ENCODE data around the gene YY1. TPM values are rescaled to one million over a fixed set of nuclear protein-coding genes. Genes with fewer than 3 reads are reported as not detected.
A peak's percentile ranks its signal among the peaks of the same experiment; 100 is the strongest.

Gene YY1
- total and polyA plus RNA-seq, 2 donors (not counting 1 experiment from before 2014, with no cell fraction given), result 40.8 to 41.9 TPM

DNA sequence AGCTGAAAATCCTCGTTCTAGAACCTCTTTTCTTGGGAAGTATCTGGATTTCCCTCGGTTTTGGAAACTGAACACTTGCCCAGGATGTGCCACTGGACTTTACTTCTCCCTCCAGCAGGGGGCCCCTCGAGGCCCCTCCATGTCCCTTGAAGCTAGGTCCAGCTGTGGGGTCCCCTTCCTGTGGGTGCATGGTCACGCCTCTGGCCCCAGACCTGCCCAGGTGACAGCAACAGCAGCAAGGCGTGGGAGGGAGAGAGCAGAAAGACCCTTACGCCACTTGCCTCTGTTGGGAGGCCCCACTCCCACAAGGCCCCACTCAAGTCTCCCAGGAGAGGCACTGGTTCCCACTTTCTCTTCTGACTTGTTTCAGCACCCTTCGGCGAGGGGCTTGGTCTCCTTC, 64.2 kb downstream of the YY1 start:
- no peaks in the 10 kb centered on the region for H3K27me3 ChIP-seq (ENCODE audit: control insufficient read depth, insufficient read depth, low read length)
- H4K20me1 ChIP-seq (ENCODE audit: control insufficient read depth, extremely low read depth, insufficient read depth, low read length), result no peaks in the 10 kb centered on the region
- peaks cover 4% of the 10 kb centered on the region for H3K4me1 ChIP-seq (ENCODE audit: control insufficient read depth, extremely low read depth, insufficient read depth, low read length)
- H3K4me3 ChIP-seq (replicated peaks in 1 of 4; ENCODE audit: control extremely low read depth in 1 of 4, insufficient read depth in 1 of 4, low read depth in 3 of 4, low read length in 4 of 4), result no peak overlapping the region
- H3K9me3 ChIP-seq (ENCODE audit: control insufficient read depth, insufficient read depth, low read depth, low read length), result no peaks in the 10 kb centered on the region
- H3K4me2 ChIP-seq (ENCODE audit: extremely low read depth, insufficient read depth, low read length), result no peak overlapping the region
- H3K9ac ChIP-seq (ENCODE audit: insufficient read depth, low read length), result no peak overlapping the region
- peaks cover 7% of the 10 kb centered on the region for H3K79me2 ChIP-seq (ENCODE audit: control insufficient read depth, insufficient read depth, low read length)
- no peaks in the 10 kb centered on the region for H3K36me3 ChIP-seq (ENCODE audit: control insufficient read depth, insufficient read depth, low read length)
- DNase-seq (ENCODE audit: low read depth in 2 of 2), result no peak
- H2AFZ ChIP-seq (ENCODE audit: low read length), result no peak overlapping the region
- no peak overlapping the region for H3K27ac ChIP-seq (ENCODE audit: insufficient read depth, low read length)
- TF ChIP-seq EZH2 (IDR thresholded peaks at IDR 0.05; ENCODE audit: low read length, missing control alignments), result no peak
- TF ChIP-seq, protein P1, sequence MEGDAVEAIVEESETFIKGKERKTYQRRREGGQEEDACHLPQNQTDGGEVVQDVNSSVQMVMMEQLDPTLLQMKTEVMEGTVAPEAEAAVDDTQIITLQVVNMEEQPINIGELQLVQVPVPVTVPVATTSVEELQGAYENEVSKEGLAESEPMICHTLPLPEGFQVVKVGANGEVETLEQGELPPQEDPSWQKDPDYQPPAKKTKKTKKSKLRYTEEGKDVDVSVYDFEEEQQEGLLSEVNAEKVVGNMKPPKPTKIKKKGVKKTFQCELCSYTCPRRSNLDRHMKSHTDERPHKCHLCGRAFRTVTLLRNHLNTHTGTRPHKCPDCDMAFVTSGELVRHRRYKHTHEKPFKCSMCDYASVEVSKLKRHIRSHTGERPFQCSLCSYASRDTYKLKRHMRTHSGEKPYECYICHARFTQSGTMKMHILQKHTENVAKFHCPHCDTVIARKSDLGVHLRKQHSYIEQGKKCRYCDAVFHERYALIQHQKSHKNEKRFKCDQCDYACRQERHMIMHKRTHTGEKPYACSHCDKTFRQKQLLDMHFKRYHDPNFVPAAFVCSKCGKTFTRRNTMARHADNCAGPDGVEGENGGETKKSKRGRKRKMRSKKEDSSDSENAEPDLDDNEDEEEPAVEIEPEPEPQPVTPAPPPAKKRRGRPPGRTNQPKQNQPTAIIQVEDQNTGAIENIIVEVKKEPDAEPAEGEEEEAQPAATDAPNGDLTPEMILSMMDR (conservative IDR thresholded peaks at IDR 0.05 in 1 of 2, IDR thresholded peaks at IDR 0.05 in 1 of 2; ENCODE audit: low read depth in 1 of 2, low read length in 2 of 2), result peak; percentile 50 to 70

DNA sequence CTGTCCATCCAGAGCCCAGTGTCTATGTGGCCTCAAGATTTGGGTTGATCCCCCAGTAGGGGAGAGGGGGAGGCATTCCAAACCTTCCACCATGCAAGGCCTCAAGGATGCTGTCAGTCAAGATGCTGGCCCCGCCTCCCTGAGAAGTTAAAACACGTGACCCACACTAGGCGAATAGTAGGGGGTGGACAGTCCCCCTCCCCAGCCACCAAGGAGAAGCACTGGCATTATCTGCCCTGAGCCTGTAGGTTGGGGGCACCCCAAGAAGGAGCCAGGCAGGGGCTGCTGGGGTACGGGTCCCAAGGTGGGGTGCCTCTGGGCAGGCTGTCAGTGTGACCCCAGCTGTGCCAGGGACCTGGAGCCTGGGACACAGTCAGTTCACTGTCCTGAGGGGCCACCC, 65.0 kb downstream of the YY1 start:
- H3K27me3 ChIP-seq (ENCODE audit: control insufficient read depth, insufficient read depth, low read length), result no peaks in the 10 kb centered on the region
- H3K4me1 ChIP-seq (ENCODE audit: control insufficient read depth, extremely low read depth, insufficient read depth, low read length), result peaks cover 4% of the 10 kb centered on the region
- no peak overlapping the region for H3K4me3 ChIP-seq (replicated peaks in 1 of 4; ENCODE audit: control extremely low read depth in 1 of 4, insufficient read depth in 1 of 4, low read depth in 3 of 4, low read length in 4 of 4)
- H3K9me3 ChIP-seq (ENCODE audit: control insufficient read depth, insufficient read depth, low read depth, low read length), result no peaks in the 10 kb centered on the region
- H2AFZ ChIP-seq (ENCODE audit: low read length), result no peak overlapping the region
- H3K27ac ChIP-seq (ENCODE audit: insufficient read depth, low read length), result no peak overlapping the region
- H4K20me1 ChIP-seq (ENCODE audit: control insufficient read depth, extremely low read depth, insufficient read depth, low read length), result no peaks in the 10 kb centered on the region
- H3K36me3 ChIP-seq (ENCODE audit: control insufficient read depth, insufficient read depth, low read length), result no peaks in the 10 kb centered on the region
- no peak overlapping the region for H3K4me2 ChIP-seq (ENCODE audit: extremely low read depth, insufficient read depth, low read length)
- DNase-seq (ENCODE audit: low read depth in 2 of 2), result no peak
- no peak for TF ChIP-seq EZH2 (IDR thresholded peaks at IDR 0.05; ENCODE audit: low read length, missing control alignments)
- TF ChIP-seq, protein P1 (conservative IDR thresholded peaks at IDR 0.05 in 1 of 2, IDR thresholded peaks at IDR 0.05 in 1 of 2; ENCODE audit: low read depth in 1 of 2, low read length in 2 of 2), result no peak
- H3K9ac ChIP-seq (ENCODE audit: insufficient read depth, low read length), result no peak overlapping the region
- H3K79me2 ChIP-seq (ENCODE audit: control insufficient read depth, insufficient read depth, low read length), result peaks cover 7% of the 10 kb centered on the region

DNA sequence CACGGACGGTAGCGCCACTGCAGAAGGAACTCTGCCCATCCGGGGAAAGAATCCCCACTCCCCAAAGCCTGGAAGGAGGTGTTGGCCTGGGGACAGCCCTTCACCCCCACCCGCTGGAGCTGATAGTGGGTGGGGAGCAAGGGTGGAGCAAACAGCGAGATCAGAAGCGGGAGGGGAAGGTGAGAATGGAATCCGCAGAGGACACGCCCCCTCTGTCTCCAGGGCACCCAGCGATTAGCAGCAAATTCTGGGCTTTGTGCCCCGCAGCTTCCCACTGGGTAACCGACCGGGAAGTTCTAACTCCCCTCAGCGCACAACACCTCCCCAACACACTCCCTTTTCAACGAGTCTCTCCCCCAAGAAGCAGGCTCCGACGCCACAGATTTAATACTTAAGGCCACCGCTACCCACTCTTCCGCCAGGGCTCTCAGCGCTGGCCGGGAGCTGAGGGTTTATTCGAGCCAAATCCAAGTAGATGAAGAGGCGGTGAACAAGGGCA, 65.9 kb downstream of the YY1 start:
- Histone ChIP-seq H3K4me1 (ENCODE audit: control insufficient read depth, extremely low read depth, insufficient read depth, low read length) (peaks cover 4% of the 10 kb centered on the region), H3K27me3 (ENCODE audit: control insufficient read depth, insufficient read depth, low read length) (no peaks in the 10 kb centered on the region), H3K36me3 (ENCODE audit: control insufficient read depth, insufficient read depth, low read length) (no peaks in the 10 kb centered on the region), H3K9ac (ENCODE audit: insufficient read depth, low read length) (no peak overlapping the region), H3K4me2 (ENCODE audit: extremely low read depth, insufficient read depth, low read length) (peak overlapping the region; percentile 78), H4K20me1 (ENCODE audit: control insufficient read depth, extremely low read depth, insufficient read depth, low read length) (no peaks in the 10 kb centered on the region), H2AFZ (ENCODE audit: low read length) (no peak overlapping the region), H3K79me2 (ENCODE audit: control insufficient read depth, insufficient read depth, low read length) (peaks cover 7% of the 10 kb centered on the region), H3K4me3 (replicated peaks in 1 of 4; ENCODE audit: control extremely low read depth in 1 of 4, insufficient read depth in 1 of 4, low read depth in 3 of 4, low read length in 4 of 4) (peak overlapping the region; percentile 44 to 81 (median 71)), H3K27ac (ENCODE audit: insufficient read depth, low read length) (no peak overlapping the region), H3K9me3 (ENCODE audit: control insufficient read depth, insufficient read depth, low read depth, low read length) (no peaks in the 10 kb centered on the region)
- TF ChIP-seq EZH2 (IDR thresholded peaks at IDR 0.05; ENCODE audit: low read length, missing control alignments), result no peak
- TF ChIP-seq, protein P1 (conservative IDR thresholded peaks at IDR 0.05 in 1 of 2, IDR thresholded peaks at IDR 0.05 in 1 of 2; ENCODE audit: low read depth in 1 of 2, low read length in 2 of 2), result no peak
- peak in 1 of 2 donors; percentile 49 for DNase-seq (ENCODE audit: low read depth in 2 of 2)
